ENCODE data around the gene SPATS2. TPM values are rescaled to one million over a fixed set of nuclear protein-coding genes. Genes with fewer than 3 reads are reported as not detected.
A peak's percentile ranks its signal among the peaks of the same experiment; 100 is the strongest.

SPATS2 gene
- total and polyA plus RNA-seq, 2 of the 4 experiments (the other 2 are of a cell fraction), result 50.6 to 63.3 TPM

GRCh38 chr12:49512546-49512945 is 145.3 kb downstream of the SPATS2 start:
- H4K91ac ChIP-seq (ENCODE audit: insufficient read depth, low read depth, low read length), result no peak overlapping the region
- H2BK5ac ChIP-seq (ENCODE audit: low read depth, low read length, poor library complexity, severe bottlenecking), result no peak overlapping the region
- in situ Hi-C loops (cut with MboI; ENCODE audit: low sequenced_read_pairs) (no loop called here), intact Hi-C loops (cut with micrococcal nuclease) (loop anchor here (5.0 kb wide), 1 partner anchor 70 kb away; no protein-coding TSS in a partner anchor), dilution Hi-C loops (cut with HindIII; ENCODE audit: low sequenced_read_pairs, unreplicated experiment) (loop anchor here (25.0 kb wide), 1 partner anchor 150 kb away; the partner anchor contains the start of gene SPATS2)
- H3K9ac ChIP-seq (ENCODE audit: low read depth, low read length), result no peak overlapping the region
- H3K4me2 ChIP-seq (ENCODE audit: low read depth, low read length), result no peak overlapping the region
- H2AK5ac ChIP-seq (ENCODE audit: low read depth, low read length), result no peak overlapping the region
- H4K8ac ChIP-seq (ENCODE audit: low read depth in 2 of 2, low read length in 2 of 2), result no peak overlapping the region
- ChIA-PET POLR2A (ENCODE audit: unreplicated experiment) (no interaction called here), CTCF (interaction anchor here (1.0 kb wide), 1 partner anchor 154 kb away, joined by 4 read pairs; no protein-coding TSS in a partner anchor)
- peaks cover 5% of the 10 kb centered on the region for H3K4me1 ChIP-seq (ENCODE audit: control insufficient read depth, insufficient read depth, low read length)
- no peak overlapping the region for H2BK20ac ChIP-seq (ENCODE audit: low read depth, low read length)
- no peaks in the 10 kb centered on the region for H3K9me3 ChIP-seq (ENCODE audit: control insufficient read depth, insufficient read depth, low read length)
- no peak overlapping the region for H3K56ac ChIP-seq (ENCODE audit: extremely low read depth, insufficient read depth, low read length)
- no peak overlapping the region for H2BK15ac ChIP-seq (ENCODE audit: low read depth, low read length)
- H3K79me1 ChIP-seq (ENCODE audit: low read depth in 1 of 2, low read length in 2 of 2), result peaks cover 7 to 35% of the 10 kb centered on the region in 2 experiments; a peak in 2 of 4 replicates
- H2BK120ac ChIP-seq (ENCODE audit: low read depth, low read length), result no peak overlapping the region
- no peak overlapping the region for H2AK9ac ChIP-seq (replicated peaks; ENCODE audit: low read depth, low read length, poor library complexity)
- H3K9me1 ChIP-seq (ENCODE audit: insufficient read depth, low read length), result peaks cover 3% of the 10 kb centered on the region; the same call in 1 of the 2 replicates
- no peak overlapping the region for H3K23ac ChIP-seq (ENCODE audit: low read depth, low read length)
- no TSS peak for BruUV-seq (replicated peaks)
- H3K27me3 ChIP-seq (ENCODE audit: control insufficient read depth, insufficient read depth, low read length), result no peaks in the 10 kb centered on the region
- no peak for TF ChIP-seq RCOR1 (IDR thresholded peaks at IDR 0.05; ENCODE audit: insufficient replicate concordance, low read length)
- TF ChIP-seq ELK1 (IDR thresholded peaks at IDR 0.05; ENCODE audit: borderline replicate concordance, low read depth, low read length), result no peak
- no peak for TF ChIP-seq MXI1 (IDR thresholded peaks at IDR 0.05; ENCODE audit: borderline replicate concordance, low read depth, low read length)
- TF ChIP-seq SMC3 (IDR thresholded peaks at IDR 0.05; ENCODE audit: low read depth, low read length), result no peak
- TF ChIP-seq FOS (IDR thresholded peaks at IDR 0.05; ENCODE audit: low read depth, low read length), result no peak
- no peak for TF ChIP-seq MAFK (IDR thresholded peaks at IDR 0.05; ENCODE audit: low read depth, low read length)
- TF ChIP-seq MAZ (IDR thresholded peaks at IDR 0.05; ENCODE audit: borderline replicate concordance, low read depth, low read length), result no peak
- TF ChIP-seq CEBPB (IDR thresholded peaks at IDR 0.05; ENCODE audit: low read depth, low read length), result no peak
- TF ChIP-seq RAD21 (IDR thresholded peaks at IDR 0.05; ENCODE audit: low read length), result no peak
- TF ChIP-seq RFX5 (IDR thresholded peaks at IDR 0.05; ENCODE audit: low read depth, low read length), result no peak
- peak overlapping the region; percentile 31; the same call in 1 of the 2 replicates for H3K4ac ChIP-seq (ENCODE audit: low read depth, low read length)
- no peak overlapping the region for H4K5ac ChIP-seq (ENCODE audit: low read depth, low read length)
- WGBS, 2 experiments (ENCODE audit: extremely low coverage in 2 of 2, insufficient read length in 1 of 2), result no CpG with 5 or more reads among the region's 1 CpG
- no peak overlapping the region for H3K27ac ChIP-seq (ENCODE audit: insufficient read depth, low read length)
- no peak overlapping the region for H3K4me3 ChIP-seq (ENCODE audit: insufficient read depth, low read depth, low read length)
- no peak for ATAC-seq (ENCODE audit: low read depth)
- no peak overlapping the region for H3K18ac ChIP-seq (ENCODE audit: low read depth, low read length)
- no peak overlapping the region for H3K14ac ChIP-seq (replicated peaks; ENCODE audit: low read depth, low read length)
- no peaks in the 10 kb centered on the region for H4K20me1 ChIP-seq (ENCODE audit: insufficient read depth, low read length)
- H3K36me3 ChIP-seq (ENCODE audit: control insufficient read depth, insufficient read depth, low read length), result peaks cover 5% of the 10 kb centered on the region
- DNase-seq, result no peak
- H2AFZ ChIP-seq (replicated peaks; ENCODE audit: low read length, poor library complexity), result no peak overlapping the region

All from IMR-90 (cell line).